Measurements from ENCODE around the gene DTNBP1. TPM values are rescaled to one million over a fixed set of nuclear protein-coding genes. Genes with fewer than 3 reads are reported as not detected.

The DTNBP1 gene
- total and polyA plus RNA-seq, 2 of the 13 experiments (the other 11 are each of a cell fraction or from before 2014, with no cell fraction given), result 6.6 to 19.1 TPM

DNA sequence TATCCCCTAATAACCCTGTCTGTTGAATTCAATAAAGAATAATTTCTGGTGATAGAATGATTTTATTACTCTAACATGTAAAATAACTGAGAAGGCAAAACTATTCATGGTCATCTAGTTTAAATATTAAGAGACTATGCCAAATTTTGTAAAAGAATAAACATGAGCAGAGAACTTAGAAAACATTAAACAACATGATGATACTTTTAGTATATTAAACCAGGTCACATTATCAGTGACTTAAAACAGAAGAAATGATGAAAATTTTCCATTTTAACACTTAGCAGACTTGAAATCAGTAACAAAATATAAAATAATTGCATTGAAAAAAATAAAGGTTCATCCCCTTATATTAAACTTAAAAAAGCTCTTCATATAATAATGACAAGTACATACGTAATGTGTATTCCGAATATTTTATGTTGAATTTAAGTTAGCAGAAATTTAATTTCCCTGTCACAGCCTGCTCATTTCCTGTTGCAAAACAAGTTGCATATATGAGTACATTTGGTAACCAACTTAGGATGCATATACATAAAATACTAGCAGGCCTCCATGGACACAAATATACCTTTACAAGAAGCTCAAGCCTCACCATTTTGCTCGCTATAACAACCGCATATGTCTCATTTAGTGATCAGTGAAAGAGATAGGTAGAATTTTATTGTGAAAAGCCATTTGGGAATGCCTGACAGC, 40.6 kb downstream of the DTNBP1 start:
- Histone ChIP-seq H3K4me1 (ENCODE audit: insufficient read depth, low read length) (no peaks in the 10 kb centered on the region; the same call in 1 of the 2 replicates), H3K79me2 (ENCODE audit: insufficient read depth, low read length) (no peaks in the 10 kb centered on the region), H3K36me3 (replicated peaks in 1 of 2; ENCODE audit: control insufficient read depth in 1 of 2, insufficient read depth in 2 of 2, low read length in 2 of 2) (no peaks in the 10 kb centered on the region; a peak in 2 of 5 replicates), H2AFZ (ENCODE audit: low read length) (no peak overlapping the region), H3K9me3 (ENCODE audit: low read length) (no peaks in the 10 kb centered on the region), H3K9ac (ENCODE audit: insufficient read depth, low read depth, low read length) (no peak overlapping the region), H4K20me1 (ENCODE audit: insufficient read depth, low read length) (no peaks in the 10 kb centered on the region), H3K27ac (ENCODE audit: extremely low read length, insufficient read depth, low read length) (no peak overlapping the region), H3K4me3 (replicated peaks in 1 of 3; ENCODE audit: insufficient read depth in 1 of 3, low read depth in 2 of 3, low read length in 3 of 3) (no peak overlapping the region), H3K4me2 (ENCODE audit: low read depth, low read length) (no peak overlapping the region), H3K27me3 (ENCODE audit: control insufficient read depth in 1 of 2, insufficient read depth in 2 of 2, low read length in 2 of 2) (no peaks in the 10 kb centered on the region)
- WGBS (ENCODE audit: low lambda C conversion rate), result 94% methylated on average over 4 of the region's 4 CpGs
- DNase-seq (ENCODE audit: low spot score) (no peak), ATAC-seq (no peak), FAIRE-seq (no peak)
- no peak for TF ChIP-seq GATAD2A (CRISPR knock-in tag; IDR thresholded peaks at IDR 0.05)
- TF ChIP-seq, protein P1, sequence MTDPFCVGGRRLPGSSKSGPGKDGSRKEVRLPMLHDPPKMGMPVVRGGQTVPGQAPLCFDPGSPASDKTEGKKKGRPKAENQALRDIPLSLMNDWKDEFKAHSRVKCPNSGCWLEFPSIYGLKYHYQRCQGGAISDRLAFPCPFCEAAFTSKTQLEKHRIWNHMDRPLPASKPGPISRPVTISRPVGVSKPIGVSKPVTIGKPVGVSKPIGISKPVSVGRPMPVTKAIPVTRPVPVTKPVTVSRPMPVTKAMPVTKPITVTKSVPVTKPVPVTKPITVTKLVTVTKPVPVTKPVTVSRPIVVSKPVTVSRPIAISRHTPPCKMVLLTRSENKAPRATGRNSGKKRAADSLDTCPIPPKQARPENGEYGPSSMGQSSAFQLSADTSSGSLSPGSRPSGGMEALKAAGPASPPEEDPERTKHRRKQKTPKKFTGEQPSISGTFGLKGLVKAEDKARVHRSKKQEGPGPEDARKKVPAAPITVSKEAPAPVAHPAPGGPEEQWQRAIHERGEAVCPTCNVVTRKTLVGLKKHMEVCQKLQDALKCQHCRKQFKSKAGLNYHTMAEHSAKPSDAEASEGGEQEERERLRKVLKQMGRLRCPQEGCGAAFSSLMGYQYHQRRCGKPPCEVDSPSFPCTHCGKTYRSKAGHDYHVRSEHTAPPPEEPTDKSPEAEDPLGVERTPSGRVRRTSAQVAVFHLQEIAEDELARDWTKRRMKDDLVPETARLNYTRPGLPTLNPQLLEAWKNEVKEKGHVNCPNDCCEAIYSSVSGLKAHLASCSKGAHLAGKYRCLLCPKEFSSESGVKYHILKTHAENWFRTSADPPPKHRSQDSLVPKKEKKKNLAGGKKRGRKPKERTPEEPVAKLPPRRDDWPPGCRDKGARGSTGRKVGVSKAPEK (CRISPR knock-in tag; IDR thresholded peaks at IDR 0.05; ENCODE audit: borderline replicate concordance), result no peak
- BruUV-seq (replicated peaks), result no TSS peak
- ChIA-PET POLR2A (no interaction called here), CTCF (ENCODE audit: low intra/inter-chr PET ratio, low total read pairs) (interaction anchor here (2.3 kb wide), 1 partner anchor 131 kb away, joined by 7 read pairs; no protein-coding TSS in a partner anchor)
- intact Hi-C loops (cut with micrococcal nuclease; ENCODE audit: unreplicated experiment), result no loop called here
- in situ Hi-C loops (cut with HindIII; ENCODE audit: extremely low pct_ligation_motif_present, low pct_unique_long_range_greater_than_20kb), result loop anchor here (10.0 to 25.0 kb wide), 2 partner anchors 97 to 1410 kb away; no protein-coding TSS in a partner anchor

Data from HepG2 (cell line).